Ishikawa (cell line): Measurements from ENCODE around the gene SLC8A1.

ENCODE experiments used
- CEBPB ChIP-seq: IDR thresholded peaks from 2 replicates; pipeline ENCODE4 v1.6.1; 2012
- EGR1 ChIP-seq: IDR thresholded peaks from 2 replicates; pipeline ENCODE4 v1.6.1; 2012
- NFIC ChIP-seq: IDR thresholded peaks from 2 replicates; pipeline ENCODE4 v1.6.1; 2012
- TCF12 ChIP-seq: IDR thresholded peaks from 2 replicates; pipeline ENCODE4 v1.6.1; 2012; ENCODE audit warnings: low read depth

GRCh38 chr2:40380041-40380440, 71.8 kb downstream of the SLC8A1 start:
- TF ChIP-seq TCF12 (no peak), NFIC (no peak), CEBPB (no peak), EGR1 (no peak)
